ENCODE results near the gene RHOF. TPM values are rescaled to one million over a fixed set of nuclear protein-coding genes. Genes with fewer than 3 reads are reported as not detected.
A peak's percentile ranks its signal among the peaks of the same experiment; 100 is the strongest.

RHOF gene
- total and polyA plus RNA-seq, 2 of the 13 experiments (the other 11 are each of a cell fraction or from before 2014, with no cell fraction given): 14.6 to 32.2 TPM

DNA sequence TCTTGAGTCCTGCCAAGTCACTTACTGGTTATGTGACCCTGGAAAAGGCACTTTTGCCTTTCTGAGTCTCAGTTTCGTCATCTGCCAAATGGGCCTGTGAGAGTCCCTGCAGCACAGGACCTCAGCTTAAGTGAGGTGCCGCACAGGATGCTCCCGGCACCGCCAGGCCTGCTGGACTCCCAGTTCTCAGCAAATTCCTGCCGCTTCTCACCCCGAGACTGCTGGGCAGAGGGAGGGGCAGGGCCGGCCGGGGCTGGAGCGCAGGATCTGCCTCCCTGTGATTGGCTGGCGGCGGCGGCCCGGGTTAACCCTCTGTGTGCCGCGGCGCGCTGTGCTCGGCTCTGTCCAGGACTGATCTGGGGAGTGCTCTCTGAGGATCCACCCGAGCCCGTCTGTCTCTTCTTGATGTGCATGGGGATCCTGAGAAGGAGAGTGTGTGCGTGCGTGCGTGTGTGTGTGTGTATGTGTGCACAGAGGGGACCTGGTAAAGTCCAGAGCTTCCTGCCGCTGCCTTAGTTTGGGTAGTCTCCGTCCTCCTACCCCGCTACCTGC lies 18.9 kb upstream of the RHOF start (continued):
- TF ChIP-seq, protein P1, sequence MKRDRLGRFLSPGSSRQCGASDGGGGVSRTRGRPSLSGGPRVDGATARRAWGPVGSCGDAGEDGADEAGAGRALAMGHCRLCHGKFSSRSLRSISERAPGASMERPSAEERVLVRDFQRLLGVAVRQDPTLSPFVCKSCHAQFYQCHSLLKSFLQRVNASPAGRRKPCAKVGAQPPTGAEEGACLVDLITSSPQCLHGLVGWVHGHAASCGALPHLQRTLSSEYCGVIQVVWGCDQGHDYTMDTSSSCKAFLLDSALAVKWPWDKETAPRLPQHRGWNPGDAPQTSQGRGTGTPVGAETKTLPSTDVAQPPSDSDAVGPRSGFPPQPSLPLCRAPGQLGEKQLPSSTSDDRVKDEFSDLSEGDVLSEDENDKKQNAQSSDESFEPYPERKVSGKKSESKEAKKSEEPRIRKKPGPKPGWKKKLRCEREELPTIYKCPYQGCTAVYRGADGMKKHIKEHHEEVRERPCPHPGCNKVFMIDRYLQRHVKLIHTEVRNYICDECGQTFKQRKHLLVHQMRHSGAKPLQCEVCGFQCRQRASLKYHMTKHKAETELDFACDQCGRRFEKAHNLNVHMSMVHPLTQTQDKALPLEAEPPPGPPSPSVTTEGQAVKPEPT (CRISPR knock-in tag; IDR thresholded peaks at IDR 0.05; ENCODE audit: low read depth): no peak
- TF ChIP-seq ZNF501 (CRISPR knock-in tag; IDR thresholded peaks at IDR 0.05): no peak
- TF ChIP-seq ARNT2 (CRISPR knock-in tag; IDR thresholded peaks at IDR 0.05; ENCODE audit: low read depth): 0 out of 2 replicates have a peak, but pooled peaks have one; percentile 1
- no peak for TF ChIP-seq ZNF484 (CRISPR knock-in tag; IDR thresholded peaks at IDR 0.05; ENCODE audit: borderline replicate concordance, low read depth)
- no peak for TF ChIP-seq ZBTB21 (CRISPR knock-in tag; IDR thresholded peaks at IDR 0.05)
- TF ChIP-seq TBX2 (CRISPR knock-in tag; IDR thresholded peaks at IDR 0.05; ENCODE audit: borderline replicate concordance): 0 out of 2 replicates have a peak, but pooled peaks have one; percentile 4
- no peak for TF ChIP-seq RBM39 (IDR thresholded peaks at IDR 0.05; ENCODE audit: low read depth, low read length, poor library complexity, severe bottlenecking)
- TF ChIP-seq, protein P2, sequence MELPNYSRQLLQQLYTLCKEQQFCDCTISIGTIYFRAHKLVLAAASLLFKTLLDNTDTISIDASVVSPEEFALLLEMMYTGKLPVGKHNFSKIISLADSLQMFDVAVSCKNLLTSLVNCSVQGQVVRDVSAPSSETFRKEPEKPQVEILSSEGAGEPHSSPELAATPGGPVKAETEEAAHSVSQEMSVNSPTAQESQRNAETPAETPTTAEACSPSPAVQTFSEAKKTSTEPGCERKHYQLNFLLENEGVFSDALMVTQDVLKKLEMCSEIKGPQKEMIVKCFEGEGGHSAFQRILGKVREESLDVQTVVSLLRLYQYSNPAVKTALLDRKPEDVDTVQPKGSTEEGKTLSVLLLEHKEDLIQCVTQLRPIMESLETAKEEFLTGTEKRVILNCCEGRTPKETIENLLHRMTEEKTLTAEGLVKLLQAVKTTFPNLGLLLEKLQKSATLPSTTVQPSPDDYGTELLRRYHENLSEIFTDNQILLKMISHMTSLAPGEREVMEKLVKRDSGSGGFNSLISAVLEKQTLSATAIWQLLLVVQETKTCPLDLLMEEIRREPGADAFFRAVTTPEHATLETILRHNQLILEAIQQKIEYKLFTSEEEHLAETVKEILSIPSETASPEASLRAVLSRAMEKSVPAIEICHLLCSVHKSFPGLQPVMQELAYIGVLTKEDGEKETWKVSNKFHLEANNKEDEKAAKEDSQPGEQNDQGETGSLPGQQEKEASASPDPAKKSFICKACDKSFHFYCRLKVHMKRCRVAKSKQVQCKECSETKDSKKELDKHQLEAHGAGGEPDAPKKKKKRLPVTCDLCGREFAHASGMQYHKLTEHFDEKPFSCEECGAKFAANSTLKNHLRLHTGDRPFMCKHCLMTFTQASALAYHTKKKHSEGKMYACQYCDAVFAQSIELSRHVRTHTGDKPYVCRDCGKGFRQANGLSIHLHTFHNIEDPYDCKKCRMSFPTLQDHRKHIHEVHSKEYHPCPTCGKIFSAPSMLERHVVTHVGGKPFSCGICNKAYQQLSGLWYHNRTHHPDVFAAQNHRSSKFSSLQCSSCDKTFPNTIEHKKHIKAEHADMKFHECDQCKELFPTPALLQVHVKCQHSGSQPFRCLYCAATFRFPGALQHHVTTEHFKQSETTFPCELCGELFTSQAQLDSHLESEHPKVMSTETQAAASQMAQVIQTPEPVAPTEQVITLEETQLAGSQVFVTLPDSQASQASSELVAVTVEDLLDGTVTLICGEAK (IDR thresholded peaks at IDR 0.05): no peak
- TF ChIP-seq, protein P2 (CRISPR knock-in tag; IDR thresholded peaks at IDR 0.05): 0 out of 2 replicates have a peak, but pooled peaks have one; percentile 7
- TF ChIP-seq, protein P3, sequence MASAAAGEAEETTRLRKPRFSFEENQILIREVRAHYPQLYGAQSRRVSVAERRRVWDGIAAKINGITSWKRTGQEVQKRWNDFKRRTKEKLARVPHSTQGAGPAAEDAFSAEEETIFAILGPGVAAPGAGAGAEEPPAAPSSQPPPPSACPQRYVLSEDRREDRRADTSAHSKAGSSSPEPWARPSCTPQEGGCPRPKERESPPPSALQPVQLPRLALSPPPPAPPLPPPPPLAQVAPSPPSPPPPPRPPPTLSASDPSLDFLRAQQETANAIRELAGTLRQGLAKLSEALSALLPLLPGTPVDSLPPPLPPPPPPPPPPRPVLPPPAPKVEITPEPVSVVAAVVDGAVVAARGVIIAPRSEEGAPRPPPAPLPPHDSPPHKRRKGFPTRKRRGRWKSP (CRISPR knock-in tag; IDR thresholded peaks at IDR 0.05): no peak
- TF ChIP-seq YEATS2 (CRISPR knock-in tag; IDR thresholded peaks at IDR 0.05; ENCODE audit: borderline replicate concordance): peak; percentile 51; the same call in 1 of the 2 replicates
- TF ChIP-seq REXO4 (CRISPR knock-in tag; IDR thresholded peaks at IDR 0.05; ENCODE audit: borderline replicate concordance): no peak
- TF ChIP-seq, protein P4, sequence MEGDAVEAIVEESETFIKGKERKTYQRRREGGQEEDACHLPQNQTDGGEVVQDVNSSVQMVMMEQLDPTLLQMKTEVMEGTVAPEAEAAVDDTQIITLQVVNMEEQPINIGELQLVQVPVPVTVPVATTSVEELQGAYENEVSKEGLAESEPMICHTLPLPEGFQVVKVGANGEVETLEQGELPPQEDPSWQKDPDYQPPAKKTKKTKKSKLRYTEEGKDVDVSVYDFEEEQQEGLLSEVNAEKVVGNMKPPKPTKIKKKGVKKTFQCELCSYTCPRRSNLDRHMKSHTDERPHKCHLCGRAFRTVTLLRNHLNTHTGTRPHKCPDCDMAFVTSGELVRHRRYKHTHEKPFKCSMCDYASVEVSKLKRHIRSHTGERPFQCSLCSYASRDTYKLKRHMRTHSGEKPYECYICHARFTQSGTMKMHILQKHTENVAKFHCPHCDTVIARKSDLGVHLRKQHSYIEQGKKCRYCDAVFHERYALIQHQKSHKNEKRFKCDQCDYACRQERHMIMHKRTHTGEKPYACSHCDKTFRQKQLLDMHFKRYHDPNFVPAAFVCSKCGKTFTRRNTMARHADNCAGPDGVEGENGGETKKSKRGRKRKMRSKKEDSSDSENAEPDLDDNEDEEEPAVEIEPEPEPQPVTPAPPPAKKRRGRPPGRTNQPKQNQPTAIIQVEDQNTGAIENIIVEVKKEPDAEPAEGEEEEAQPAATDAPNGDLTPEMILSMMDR (CRISPR knock-in tag; IDR thresholded peaks at IDR 0.05): no peak
- TF ChIP-seq KAT2B (IDR thresholded peaks at IDR 0.05; ENCODE audit: borderline replicate concordance, low read depth, low read length): no peak
- TF ChIP-seq HNRNPL (IDR thresholded peaks at IDR 0.05; ENCODE audit: low read depth, low read length): no peak

Measured in HepG2 (cell line).